NCI-H510A (cell line): ENCODE results near the gene WDR1.

Experiments used
- DNase-seq: peaks from one replicate; lab custom pipeline; 2025; lab: John Stamatoyannopoulos, UW

The WDR1 gene

DNA sequence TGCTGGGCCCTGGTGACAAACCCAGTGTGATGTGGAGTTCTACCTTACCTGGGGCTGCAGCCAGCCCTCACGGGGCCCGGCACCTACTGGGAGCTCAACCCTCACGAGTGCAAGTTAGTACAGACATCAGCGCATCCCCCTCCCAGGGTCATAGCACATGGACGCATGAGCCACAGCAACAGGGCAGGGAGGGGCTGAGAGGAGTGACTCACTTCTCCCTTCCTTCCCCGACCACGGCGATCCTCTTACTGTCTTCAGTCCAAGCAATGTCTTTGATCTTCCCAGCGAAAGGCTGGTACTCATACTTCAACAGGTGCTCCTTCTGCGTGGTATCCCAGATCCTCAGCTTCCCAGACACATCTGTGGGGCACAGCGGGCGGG, 17.8 kb downstream of the WDR1 start:
- no peak for DNase-seq

DNA sequence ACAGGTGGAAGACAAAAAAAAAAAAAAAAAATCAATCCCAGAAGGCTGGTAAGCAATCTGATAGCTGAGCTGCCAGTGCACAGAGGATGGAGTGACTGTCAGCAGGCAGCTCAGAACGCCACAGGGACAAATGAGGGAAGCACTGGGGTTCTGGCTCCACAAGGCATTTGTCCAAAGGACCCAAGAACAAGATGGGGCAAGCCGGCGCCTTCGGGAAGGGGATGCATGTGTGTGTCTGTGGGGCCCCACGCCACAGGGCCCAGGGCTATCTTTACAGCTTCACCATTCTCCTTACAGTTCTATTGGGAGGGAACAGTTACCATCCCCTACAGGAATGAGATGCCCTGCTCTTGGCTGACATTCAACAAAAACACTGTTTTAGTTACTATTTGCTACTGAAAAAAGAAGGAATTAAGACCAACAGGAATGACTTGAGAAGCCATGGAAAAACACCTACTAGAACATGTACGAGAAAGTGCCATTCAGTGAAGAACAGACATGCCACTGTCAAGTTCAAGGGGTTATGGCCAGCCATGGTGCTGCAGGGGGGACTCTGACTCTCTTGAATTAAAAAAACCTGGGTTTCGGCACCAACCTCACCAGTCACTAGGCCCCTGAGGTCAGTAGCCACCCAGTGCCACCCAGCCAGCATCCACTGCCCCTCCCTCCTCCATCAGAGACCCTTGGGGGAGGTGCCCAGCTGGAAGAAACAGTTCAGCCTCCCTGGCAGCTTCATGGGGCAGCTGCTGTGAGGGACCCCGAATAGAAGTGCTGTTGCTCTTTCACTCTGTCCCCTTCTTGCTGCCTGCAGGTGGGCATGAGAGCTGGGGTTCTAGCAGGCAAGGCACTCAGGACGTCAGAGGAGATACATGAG, 18.5 kb downstream of the WDR1 start:
- no peak for DNase-seq

DNA sequence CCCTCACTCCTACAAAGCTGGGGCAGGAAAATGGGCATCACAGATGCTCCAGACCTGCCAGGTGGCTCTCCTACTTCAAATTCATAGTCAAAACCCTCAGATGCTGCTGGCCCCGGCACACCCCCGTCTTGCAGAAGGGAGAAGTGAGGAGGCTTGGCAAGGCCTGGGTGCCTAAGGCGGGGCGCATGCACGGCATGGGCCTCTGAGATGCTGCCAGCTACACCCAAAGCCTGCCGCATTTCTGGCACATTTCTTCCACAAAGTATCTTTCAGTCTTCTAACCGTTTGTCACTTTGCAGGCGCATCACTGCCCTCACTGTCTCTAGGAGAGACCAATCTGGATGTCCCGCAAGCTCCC, 19.6 kb downstream of the WDR1 start:
- DNase-seq = no peak

DNA sequence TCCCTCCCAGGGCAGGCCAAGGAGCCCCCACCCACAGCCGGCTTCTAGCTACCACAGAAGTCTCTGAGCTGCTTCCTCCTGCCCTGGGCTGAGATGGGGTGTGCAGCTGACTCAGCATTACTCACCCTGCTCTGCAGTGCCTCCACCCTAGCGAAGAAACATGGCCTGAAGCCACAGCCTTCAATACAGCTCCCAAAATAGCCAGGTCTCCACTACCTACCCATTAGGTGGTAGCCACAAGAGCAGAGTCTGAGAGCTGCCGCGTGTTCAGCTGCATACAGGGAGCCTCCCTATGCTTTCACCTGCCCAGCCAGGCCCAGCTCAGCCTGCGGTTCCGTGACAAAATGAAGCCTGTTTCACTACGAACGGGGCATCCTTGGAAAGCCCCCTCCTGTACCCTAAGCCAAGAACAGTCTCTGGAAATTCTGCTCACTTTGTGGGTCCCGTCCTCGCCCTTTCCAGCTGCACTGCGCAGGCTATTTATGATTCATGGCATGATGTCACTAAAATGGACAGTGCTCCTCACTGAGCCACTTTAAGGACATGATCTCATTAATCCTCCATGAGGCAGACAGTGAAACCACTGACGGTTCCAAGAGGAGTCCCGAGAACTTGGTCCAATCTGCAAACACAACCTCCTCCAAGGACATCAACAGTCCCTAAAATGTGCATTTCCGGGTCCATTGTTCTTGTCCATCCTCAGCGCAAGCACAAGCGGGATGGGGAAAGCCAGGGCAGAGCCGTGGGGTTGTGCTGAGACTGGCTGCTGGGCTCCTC, 20.2 kb downstream of the WDR1 start:
- no peak for DNase-seq

- DNase-seq = no peak
Observed at GRCh38 chr4:10095296-10095991, 21.2 kb downstream of the WDR1 start.

GRCh38 chr4:10094841-10095240, 21.8 kb downstream of the WDR1 start:
- no peak for DNase-seq

GRCh38 chr4:10093801-10094552, 22.6 kb downstream of the WDR1 start:
- DNase-seq = no peak

GRCh38 chr4:10093271-10093621, 23.4 kb downstream of the WDR1 start:
- DNase-seq = no peak

DNA sequence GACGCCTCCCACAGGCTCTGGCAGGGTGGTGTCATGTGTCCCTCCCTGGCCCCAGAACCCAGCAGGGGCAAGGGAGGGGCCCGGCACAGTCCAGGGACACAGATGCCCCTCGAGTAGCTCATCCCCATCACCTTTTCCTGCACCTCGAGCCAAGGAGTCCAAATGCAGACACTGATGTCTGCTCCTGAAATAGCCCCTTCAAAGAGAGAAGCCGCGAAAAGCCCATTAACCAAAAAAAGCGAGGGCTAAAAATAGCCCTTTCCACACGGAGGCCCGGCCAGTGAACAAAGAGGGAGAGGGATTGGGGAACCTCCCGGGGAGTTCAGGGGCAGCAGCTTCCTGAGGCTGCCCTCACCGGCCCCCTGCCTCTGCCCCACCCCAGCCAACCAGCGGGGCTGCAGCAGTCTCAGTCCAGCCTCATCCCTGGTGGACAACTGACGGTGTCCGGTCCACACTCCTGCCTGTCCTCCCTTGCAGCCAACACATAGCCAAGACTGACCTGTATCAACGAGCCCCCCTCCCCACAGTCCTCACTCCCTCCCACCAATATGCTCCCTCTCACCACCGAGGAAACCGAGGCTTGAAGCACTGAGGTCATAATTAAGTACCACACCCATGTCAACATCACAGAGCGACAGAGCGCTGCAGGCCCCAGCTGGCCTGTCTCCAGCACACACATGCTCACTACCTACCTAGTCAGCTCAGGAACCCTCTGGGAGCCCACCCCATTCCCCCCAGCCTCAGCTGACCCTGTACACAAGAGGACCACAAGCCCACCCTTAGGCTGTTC, 23.9 kb downstream of the WDR1 start:
- no peak for DNase-seq

DNA sequence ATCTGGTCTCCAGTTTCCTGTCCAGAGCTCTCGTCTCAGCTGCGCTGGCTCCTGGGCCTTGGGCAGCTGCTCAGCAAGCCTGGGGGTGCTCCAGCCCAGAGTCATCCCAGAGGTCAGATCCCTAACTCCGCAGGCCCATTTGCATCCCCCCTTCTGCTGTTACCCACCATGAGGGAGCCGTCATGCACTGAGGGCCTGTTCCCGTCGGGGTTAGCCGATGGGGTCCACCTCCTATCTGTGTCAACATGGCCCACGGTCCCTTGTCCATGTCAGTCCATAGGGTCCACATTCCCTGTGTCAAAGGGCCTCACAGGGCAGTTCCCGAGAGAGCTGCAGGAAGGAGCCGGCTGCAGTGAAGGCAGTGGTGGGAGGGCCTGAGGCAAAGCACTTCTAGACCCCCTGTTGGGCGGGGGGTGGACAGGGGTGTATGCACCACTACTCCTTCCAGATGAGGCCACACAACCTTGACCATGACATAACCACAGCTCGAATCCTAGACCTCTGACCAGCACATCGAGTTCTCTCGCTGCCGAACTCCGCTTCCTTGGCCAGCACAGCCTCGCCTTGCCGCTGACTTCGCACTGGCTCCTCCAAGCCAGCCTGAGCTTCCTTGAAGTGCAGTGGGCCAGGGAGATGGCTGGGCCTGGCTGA, 24.9 kb downstream of the WDR1 start:
- no peak for DNase-seq

GRCh38 chr4:10090467-10091250, 25.9 kb downstream of the WDR1 start:
- no peak for DNase-seq

DNA sequence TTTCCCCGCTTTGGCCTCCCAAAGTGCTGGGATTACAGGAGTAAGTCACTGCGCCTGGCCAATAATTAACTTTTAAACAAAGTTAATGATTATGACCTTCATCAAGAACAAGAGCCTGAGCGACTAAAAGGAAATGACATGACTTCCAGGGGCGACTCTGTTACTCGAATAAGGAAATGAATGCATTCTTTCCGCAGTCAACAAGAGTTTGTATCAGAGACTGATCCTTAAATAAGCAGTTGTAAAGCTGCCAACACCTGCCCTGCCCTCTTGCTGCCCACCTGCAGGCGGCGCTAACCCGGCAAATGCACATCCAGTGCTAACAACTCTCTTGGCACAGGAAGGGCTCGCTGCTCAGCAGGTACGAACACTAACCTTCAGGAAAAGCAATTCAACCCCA, 27.3 kb downstream of the WDR1 start:
- no peak for DNase-seq

DNA sequence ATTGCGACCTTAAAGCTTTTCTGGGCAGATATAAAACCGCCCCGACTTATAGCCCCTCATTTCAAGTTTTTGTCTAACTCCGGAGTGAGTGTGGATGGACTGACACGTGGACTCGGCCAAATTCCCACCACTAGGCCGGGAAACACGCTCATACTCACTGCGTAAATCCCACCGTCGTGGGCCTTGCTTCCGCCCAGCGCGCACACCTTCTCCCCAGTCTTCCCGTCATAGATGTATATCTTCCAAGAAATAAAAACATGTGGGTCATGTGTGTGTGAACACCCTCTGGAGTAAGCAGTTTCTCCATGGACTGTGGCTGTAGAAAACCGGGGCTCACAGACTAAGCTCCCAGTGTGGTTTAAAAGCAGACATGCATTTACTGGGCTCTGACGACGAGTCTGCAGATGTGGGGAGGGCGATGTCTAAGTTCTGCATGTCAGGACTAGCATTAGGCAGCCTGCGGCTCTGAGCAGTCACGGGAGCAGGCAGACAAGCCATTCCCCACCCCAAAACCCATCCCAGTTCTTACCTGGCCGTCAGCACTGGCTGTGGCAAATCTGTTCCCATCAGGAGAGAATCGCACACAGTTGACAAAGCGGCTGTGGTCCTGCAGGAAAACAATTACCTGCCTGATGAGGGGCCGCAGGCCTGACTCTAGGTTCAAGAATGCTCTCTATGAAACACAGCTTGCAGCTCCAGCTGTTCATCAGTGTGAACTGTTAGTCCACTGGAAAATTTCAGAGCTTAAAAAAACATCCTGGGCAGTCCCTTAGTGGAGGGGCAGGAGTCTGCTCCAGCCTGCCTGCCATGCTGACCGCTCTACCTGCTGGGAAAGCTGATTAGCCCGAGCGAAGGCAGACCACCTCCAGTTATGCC, 28.2 kb downstream of the WDR1 start:
- no peak for DNase-seq

DNA sequence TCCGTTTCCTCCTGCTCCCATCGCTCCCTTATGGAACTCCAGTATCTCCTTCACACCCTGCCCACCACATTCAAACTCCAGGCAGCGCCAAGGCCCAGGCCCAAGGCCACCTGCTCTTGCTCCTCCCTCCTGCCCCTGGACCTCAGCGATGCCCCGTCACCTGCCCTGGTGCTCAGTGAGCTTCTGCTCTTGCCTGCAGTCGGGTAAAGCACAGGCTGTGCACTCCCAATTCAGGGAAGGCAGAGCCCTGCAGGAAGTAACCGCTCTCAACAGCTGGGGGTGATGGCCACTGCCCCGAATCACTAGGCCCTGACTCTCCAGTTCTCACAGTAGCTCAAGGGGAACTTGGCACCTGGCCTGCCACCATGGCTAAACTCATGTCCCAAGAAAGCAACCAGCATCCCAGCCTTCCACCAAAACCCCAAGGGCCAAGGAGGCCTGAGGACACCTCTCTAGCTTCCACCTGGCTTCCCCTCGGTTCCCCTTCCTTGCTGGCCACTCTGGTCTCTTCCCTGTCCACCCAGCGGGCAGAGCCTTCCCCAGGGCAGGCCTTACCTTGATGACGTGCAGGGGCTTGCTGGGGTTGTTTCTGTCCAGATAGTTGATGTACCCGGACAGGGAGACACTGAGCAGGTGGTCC, 29.3 kb downstream of the WDR1 start:
- DNase-seq = no peak

- DNase-seq = no peak
Observed at GRCh38 chr4:10086506-10087120, 30.0 kb downstream of the WDR1 start.

- DNase-seq = no peak
Observed at GRCh38 chr4:10085828-10086505, 30.6 kb downstream of the WDR1 start.

- DNase-seq = no peak
Observed at GRCh38 chr4:10085386-10085785, 31.2 kb downstream of the WDR1 start.
